GM19193 (cell line): ENCODE data around the gene RPL19.

ENCODE experiments used
- POLR2A ChIP-seq: IDR thresholded peaks from 4 replicates; pipeline ENCODE4 v1.6.1; 2011; ENCODE audit not compliant: insufficient read depth, insufficient read length; ENCODE audit errors: extremely low read depth

Gene RPL19

DNA sequence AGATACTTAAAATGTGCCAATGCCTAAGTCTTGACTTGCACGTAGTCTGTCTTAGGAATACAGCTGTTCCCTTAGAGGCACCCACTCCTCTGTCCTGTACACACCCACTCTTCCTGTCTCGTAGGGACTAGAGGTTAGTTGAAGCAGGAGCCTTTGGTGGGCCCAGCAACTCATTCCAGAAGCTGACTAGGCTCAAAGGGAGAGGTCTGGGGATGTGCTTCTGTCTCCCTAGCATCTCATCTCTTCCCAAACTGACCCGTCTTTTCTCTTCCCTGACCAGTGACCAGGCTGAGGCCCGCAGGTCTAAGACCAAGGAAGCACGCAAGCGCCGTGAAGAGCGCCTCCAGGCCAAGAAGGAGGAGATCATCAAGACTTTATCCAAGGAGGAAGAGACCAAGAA is 4.2 kb downstream of the RPL19 start:
- TF ChIP-seq POLR2A = no peak

DNA sequence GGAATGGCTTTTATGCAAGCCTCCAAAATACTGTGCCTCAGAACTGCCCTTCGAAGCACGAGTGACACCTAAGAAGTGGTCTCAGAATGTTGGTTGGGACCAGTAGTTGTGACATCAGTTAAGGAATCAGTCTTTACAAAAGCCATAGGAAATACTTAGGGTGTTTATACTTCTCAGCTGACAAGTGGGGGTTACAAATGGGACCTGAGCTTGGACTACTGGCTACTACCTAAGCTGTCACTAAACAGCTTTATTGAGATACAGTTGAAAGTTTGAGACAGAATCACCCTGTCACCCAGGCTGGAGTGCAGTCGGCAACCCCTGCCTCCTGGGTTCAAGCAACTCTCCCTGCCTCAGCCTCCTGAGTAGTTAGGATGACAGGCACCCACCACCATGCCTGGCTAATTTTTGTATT is 5.0 kb downstream of the RPL19 start:
- no peak for TF ChIP-seq POLR2A

DNA sequence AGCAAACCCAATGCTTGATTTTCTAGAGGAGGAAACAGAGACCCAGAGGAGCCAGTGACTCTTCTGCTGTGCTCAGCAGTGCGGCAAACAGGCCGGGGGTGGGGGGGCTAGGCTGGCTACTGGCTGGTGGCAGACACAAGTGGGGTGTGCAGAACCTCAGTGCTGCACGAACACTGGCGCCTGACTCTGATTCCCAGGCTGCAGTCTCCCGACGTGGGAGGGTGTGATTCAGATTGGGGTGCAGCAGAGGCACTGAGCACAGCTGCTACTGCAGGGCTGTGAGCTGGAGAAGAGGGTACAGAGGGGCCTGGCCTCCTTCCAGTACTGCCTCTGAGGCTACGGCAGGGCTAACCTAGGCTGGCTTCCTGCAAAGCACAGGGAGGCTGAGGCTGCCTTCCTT is 8.1 kb downstream of the RPL19 start:
- TF ChIP-seq POLR2A = no peak

DNA sequence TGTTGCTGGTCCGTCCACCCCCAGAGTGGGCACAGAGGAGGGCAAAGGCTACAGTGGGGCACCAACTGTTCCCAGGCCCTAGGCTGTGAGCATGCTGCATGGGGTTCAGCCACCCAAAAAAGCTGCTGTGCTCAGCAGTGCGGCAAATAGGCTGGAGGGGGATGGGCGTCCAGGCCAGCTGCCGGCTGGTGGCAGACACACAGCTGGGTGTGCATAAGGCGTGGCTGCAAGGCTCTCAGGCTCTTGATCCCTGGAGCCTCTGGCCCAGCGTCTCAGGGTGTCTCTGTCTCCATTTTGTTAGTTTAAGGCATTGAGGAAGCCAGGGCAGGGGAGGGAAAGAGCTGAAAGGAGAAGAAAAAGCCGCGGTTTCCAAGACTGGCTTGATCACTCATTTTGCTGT is 8.8 kb downstream of the RPL19 start:
- no peak for TF ChIP-seq POLR2A

DNA sequence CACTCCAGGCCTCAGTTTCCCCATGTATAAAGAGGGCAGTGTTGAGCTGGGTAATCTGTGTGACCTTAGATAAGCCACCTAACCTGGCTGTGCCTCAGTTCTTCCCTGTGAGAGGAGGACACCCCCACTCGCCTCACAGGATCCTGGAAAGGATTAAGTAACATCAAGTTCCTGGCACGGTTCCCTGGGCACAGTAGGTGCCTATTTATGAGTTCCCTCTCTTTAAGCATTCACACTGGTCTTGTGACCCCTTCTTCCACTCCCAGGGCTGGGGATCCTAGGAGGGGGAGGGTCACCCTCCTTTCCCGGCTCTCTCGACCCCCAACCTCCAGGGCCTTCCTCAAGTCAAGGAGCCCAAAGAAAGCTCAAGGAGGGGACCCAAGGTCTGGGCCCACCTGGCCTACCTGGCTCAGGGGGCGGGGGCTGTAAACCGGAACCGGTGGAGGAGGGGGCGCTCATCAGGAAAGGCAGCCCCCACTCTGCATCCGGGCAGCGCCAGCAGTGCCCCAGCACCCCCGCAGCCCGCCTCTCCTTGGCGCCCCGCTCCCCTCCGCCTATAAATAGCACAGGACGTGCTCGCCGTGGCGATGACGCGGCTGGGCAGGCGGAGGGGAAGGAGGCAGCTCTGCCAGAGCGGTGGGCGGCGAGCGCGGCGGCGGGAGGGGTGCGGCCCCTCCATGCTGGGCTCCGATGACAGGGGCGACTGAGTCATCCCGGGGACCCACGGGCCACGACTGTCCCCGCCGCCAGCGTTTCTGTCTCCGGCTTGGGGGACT is 9.4 kb downstream of the RPL19 start:
- no peak for TF ChIP-seq POLR2A

DNA sequence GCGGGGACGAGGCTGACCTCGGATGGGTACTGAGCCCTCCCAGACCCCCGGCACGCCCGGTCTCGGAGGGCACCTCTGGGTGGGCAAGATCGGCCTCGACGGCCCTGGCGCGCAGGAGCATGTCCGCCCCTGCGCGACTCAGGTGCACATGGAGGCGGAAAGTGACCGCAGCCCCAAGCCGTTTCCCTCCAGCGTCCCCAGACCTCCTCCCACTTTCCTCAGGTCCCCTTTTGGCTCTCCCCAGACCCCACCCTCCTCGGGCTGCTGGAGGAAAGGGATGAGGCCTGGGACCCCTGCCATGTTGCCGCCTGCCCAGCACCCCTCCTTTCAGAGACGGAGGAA is 10.0 kb downstream of the RPL19 start:
- no peak for TF ChIP-seq POLR2A

DNA sequence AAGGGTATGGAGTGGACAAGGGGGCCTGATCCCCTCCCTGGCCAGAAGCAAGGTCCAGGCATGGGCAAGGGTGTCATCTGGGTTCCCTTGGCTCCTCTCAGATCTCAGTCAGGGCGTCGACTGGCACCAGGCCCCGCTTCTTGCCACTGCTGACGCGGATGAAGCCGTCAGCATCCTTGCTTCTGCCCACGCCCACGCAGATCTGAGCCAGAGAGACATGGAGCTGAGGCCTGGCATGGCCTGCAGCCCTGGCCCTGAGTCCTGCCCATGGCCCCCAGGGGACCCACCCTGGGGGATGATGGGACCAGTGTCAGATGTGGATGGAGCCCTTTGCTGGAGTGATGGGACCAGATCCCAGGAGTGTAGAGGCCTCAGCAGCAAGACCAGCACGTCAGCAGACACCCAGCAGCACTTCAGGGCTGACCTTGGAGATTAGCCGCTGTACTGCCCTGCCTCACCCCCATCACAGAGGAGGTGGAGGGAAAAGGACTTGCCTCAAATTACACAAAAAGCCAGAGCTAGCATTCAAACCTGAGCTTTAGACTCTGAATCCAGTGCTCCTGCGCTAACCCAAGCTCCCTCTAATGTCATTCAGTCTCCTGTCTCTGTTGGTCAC is 12.2 kb downstream of the RPL19 start:
- no peak for TF ChIP-seq POLR2A

DNA sequence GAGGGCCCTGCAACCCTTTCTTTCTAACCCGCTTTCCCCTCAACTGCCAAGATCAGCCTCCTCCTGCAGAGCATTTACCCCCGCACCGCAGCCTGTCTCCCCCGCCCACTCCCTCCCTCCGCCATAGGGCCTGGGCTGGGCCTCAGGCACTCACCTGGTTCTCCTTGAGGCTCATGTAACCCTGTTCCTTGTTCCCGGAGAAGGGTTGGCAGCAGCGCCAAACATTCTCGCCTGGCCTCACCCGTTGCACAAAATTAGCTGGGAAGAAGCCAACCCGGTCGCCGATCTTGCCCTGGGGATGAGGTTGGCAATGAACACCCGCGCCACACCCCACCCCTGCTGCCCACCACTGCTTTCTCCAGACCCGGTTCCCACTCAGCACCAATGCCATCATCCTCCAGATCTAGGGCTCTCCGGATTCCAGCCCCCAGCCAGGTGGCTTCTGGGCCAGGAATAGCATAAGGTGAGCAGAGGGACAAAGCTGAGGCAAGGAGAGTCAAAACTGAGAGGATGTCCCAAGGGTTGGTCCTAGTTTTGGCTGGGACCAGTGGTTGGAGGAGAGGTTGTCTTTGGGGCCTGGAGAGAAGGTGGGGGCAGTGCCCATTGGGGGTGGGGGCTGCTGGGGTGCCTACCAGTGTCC is 12.9 kb downstream of the RPL19 start:
- TF ChIP-seq POLR2A = no peak

DNA sequence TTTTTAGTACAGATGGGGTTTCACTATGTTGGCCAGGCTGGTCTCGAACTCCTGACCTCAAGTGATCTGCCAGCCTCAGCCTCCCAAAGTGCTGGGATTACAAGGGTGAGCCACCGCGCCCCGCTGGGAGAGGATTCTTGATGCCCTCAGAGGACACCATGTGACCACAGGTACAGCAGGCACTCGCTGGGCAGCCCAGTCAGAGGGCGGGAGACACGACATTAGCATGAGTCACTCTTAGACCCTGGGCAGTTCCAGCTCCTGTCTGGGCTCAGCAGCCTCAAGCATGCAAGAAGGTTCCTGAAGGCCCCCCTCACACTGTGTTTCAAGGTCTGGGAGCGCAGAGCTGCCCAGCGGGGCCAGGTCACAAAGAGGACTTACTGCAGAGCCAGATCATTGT is 13.8 kb downstream of the RPL19 start:
- TF ChIP-seq POLR2A = no peak

DNA sequence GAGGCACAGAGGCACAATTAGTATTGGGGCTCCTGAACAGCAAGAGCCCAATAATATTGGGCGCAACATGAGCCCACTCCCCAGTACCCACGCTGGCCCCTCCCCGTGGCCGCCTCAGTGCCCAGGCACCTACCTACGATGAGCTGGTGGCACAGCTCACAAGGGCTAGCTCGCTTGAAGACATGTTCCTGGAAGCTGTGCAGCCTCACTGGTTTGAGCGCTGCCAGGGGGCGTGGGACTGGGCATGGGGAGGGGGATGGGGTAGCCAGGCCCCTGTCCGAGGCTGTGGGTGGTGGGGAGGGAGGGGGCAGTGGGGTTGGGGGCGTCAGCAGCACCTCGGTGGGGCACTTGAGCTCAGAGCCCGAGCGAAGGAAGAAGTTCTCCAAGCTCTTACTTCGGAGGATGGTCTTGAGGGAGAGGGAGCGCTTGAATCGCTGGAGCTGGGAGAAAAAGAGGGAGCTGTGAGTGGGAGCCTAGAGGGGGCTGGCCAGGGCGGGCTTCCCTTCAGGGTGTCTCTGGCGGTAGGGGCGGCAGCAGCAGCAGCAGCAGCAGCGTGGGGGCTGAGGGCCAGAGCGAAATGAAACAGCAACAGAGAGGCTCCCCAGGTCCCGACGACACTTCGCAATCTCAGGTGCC is 17.8 kb downstream of the RPL19 start:
- TF ChIP-seq POLR2A = no peak

DNA sequence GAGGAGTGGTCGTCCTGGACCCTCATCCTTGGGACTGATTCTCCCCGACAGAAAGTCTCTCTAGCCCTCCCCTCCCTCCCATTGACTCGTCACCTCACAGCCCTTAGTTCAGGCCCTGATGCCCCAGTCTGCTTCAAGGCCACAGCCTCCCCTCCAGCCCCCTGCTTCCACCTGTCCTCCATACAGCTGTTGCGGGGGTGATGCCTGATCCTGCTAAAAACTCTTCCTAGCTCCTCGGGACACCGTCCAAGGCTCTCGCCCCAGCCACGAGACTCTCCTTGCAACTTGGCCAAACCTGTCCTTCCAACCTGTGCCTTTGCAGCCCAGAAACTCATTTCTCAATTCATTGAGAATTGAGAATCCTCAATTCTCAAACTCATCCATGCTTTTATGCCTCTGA is 18.8 kb downstream of the RPL19 start:
- TF ChIP-seq POLR2A = no peak

DNA sequence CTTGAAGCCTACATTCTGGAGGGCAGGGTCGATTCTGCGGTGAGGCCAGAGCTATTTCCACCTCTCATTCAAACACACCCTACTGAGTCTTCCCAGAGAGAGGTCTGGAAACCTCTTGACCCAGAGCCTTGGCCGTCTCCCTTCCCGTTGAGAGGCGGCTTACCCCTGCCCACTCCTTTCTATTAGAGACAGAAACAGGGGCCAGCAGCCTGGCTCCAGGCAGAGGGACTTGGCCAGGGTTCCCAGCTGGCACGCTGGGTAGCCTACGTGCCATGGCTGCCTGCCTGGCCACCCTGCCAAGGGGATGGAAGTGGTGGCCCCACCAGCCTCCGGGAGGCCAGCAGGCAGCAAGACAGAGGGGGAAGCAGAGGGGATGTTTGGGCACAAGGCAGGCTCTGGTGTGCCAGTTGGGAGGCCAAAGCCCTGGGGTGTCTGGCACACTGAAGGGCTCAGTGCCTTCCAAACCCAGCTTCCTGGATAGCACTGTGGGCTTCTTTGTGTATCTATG is 19.6 kb downstream of the RPL19 start:
- no peak for TF ChIP-seq POLR2A

DNA sequence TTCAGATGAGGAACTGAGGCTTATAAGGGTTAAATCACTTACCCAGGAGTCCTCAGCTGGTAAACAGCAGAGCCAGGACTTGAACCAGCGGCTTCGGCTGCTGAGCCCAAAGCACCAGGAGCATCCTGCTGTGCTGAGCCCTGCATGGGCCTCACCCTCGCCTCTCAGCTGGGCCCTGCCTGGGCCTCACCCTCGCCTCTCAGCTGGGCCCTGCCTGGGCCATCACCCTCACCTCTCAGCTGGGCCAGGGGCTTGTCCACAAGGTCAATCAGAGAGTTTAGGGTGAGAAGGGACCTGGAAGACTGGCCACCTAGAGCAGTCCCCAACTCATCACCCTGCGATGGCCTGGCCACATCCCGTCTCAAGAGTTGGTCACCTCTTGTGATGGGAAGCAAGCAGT is 21.5 kb downstream of the RPL19 start:
- no peak for TF ChIP-seq POLR2A

DNA sequence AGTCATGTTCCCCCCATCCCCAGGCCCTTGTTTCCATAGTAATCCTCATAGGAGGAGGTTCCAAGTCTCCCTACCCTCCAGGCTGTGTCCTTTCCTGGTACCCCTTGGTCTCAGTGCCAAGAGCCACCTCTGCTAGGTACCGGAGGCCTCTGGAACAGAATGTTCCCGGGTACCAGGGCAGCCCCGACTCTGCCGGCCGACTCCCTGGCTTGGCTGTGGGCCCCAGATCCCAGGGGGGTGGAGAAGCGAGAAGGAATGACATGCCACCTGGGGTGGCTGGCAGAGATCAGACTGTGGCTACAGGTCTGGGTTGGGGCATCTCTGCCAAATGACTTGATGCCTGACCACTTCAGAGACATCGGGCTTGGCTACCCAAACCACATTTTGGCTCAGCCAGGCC is 22.1 kb downstream of the RPL19 start:
- no peak for TF ChIP-seq POLR2A
